Suprapubic skin (tissue), 4 donors: ENCODE results near the gene DENND2A. TPM values are rescaled to one million over a fixed set of nuclear protein-coding genes. Genes with fewer than 3 reads are reported as not detected.
"Not testable (repeated sequence)": the region's sequence is repeated elsewhere in the genome, so short reads cannot be mapped to it uniquely, and the experiment has no call there.

Experiments used
- DNase-seq, 2 donors: peaks; one replicate each; pipeline ENCODE4 v3.0.0-alpha.2; 2019; ENCODE audit warnings: low spot score in 2 of 2
- H3K27ac ChIP-seq: fragments of 200-600 bp; sonication (generic); one replicate; pipeline ENCODE4 v1.5.1; 2019
- H3K27me3 ChIP-seq: fragments of 200-600 bp; sonication (generic); one replicate; pipeline ENCODE4 v1.5.1; 2019
- H3K36me3 ChIP-seq: fragments of 200-600 bp; sonication (generic); one replicate; pipeline ENCODE4 v1.5.1; 2019
- H3K4me1 ChIP-seq: fragments of 200-600 bp; sonication (generic); one replicate; pipeline ENCODE4 v1.5.1; 2019
- H3K4me3 ChIP-seq: fragments of 200-600 bp; sonication (generic); one replicate; pipeline ENCODE4 v1.5.1; 2019; ENCODE audit warnings: mild to moderate bottlenecking
- H3K9me3 ChIP-seq: fragments of 200-600 bp; sonication (generic); one replicate; pipeline ENCODE4 v1.5.1; 2019
- CTCF ChIP-seq, 2 donors: fragments of 200-600 bp in 1 of 2; fragments of 450-650 bp in 1 of 2; sonication (generic) in 1 of 2; IDR thresholded peaks; one replicate each; pipeline ENCODE4 v1.5.1; 2016 to 2019; ENCODE audit warnings: antibody characterized with exemption in 2 of 2, mild to moderate bottlenecking in 1 of 2, moderate library complexity in 1 of 2
- EP300 ChIP-seq: sonication (generic); formaldehyde crosslinking; IDR thresholded peaks from one replicate; pipeline ENCODE4 v1.6.1; 2017; ENCODE audit warnings: antibody characterized with exemption
- POLR2A ChIP-seq, 2 donors: fragments of 450-650 bp; IDR thresholded peaks; one replicate each; pipeline ENCODE4 v1.6.1; 2017; ENCODE audit warnings: antibody characterized with exemption in 2 of 2, mild to moderate bottlenecking in 2 of 2, moderate library complexity in 2 of 2
- POLR2AphosphoS5 ChIP-seq, 3 donors: sonication (generic); formaldehyde crosslinking; IDR thresholded peaks; one replicate each; pipeline ENCODE4 v1.6.1; 2017; ENCODE audit warnings: antibody characterized with exemption in 3 of 3
- WGBS: methylation state at CpG from one replicate; pipeline ENCODE4 v1.1.5; 2018; 5-methylcytosine and 5-hydroxymethylcytosine counted together
- total RNA-seq, 4 donors: library from RNA; depleted of rRNA; stranded (reverse); fragments of >200 nt; gene quantifications; one replicate each; pipeline ENCODE4 v1.1.0, GENCODE V29; 2016

Gene DENND2A
- total RNA-seq, 4 donors from 2014 or later: 0.99 to 5.1 (median 2.2) TPM

- DNase-seq: no peak
- Histone ChIP-seq H3K4me1 (peaks cover 18% of the 10 kb centered on the region), H3K4me3 (no peak overlapping the region), H3K36me3 (peaks cover 2% of the 10 kb centered on the region), H3K27me3 (no peaks in the 10 kb centered on the region), H3K27ac (no peak overlapping the region), H3K9me3 (no peaks in the 10 kb centered on the region)
- 93% methylated on average over 18 of the region's 18 CpGs for WGBS
- TF ChIP-seq POLR2AphosphoS5 (IDR thresholded peaks at IDR 0.05) (no peak), CTCF (IDR thresholded peaks at IDR 0.05) (no peak), EP300 (no peak), POLR2A (IDR thresholded peaks at IDR 0.05) (no peak)
These were observed 101.2 kb downstream of the DENND2A start for GRCh38 chr7:140539461-140539860.

DNA sequence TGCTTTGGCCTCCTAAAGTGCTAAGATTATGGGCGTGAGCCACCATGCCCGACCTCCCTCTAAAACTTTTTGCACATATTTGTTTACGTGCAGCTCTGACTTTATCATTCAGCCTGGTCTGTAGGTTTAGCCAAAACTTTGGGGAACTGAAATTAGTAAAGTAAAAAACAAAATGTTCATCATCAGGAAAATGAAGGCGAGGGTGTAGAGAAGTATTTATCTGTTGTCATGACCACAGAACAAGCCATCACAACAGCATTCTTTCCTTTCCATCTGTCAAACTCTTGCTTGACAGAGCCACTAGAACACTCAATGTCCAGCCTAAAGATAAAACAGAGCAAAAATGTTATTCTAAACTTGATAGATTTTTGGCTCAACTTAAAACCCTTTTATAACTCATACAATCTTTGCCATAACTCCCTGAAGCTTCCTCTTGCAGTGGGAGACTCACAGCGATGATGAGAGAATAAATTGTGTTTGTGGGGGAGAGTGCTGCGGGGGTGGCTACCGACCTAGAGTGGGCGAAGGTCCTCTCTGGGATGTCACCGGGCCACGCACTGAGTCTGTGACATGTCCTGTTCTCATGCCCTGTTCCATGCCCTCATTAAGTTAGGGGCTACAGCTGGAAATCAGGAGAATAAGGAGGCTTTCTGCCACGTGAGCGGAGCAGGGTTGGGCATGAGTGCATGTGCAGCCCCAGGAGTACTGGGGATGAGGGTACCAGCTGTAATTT, 102.7 kb downstream of the DENND2A start:
- DNase-seq: no peak
- peaks cover 22% of the 10 kb centered on the region for H3K4me1 ChIP-seq
- H3K36me3 ChIP-seq: no peaks in the 10 kb centered on the region
- no peak overlapping the region for H3K27ac ChIP-seq
- WGBS: 84% methylated on average over 12 of the region's 12 CpGs
- no peaks in the 10 kb centered on the region for H3K27me3 ChIP-seq
- no peaks in the 10 kb centered on the region for H3K9me3 ChIP-seq
- no peak for TF ChIP-seq EP300
- no peak for TF ChIP-seq CTCF (IDR thresholded peaks at IDR 0.05)
- no peak for TF ChIP-seq POLR2A (IDR thresholded peaks at IDR 0.05)
- TF ChIP-seq POLR2AphosphoS5 (IDR thresholded peaks at IDR 0.05): no peak
- H3K4me3 ChIP-seq: no peak overlapping the region

- peaks cover 9% of the 10 kb centered on the region for H3K4me1 ChIP-seq
- WGBS: 52% methylated on average over 3 of the region's 3 CpGs
- TF ChIP-seq CTCF (IDR thresholded peaks at IDR 0.05) (no peak), POLR2AphosphoS5 (IDR thresholded peaks at IDR 0.05) (no peak), POLR2A (IDR thresholded peaks at IDR 0.05) (no peak), EP300 (no peak)
- DNase-seq: no peak
- H3K4me3 ChIP-seq: no peak overlapping the region
- H3K27me3 ChIP-seq: no peaks in the 10 kb centered on the region
- no peaks in the 10 kb centered on the region for H3K36me3 ChIP-seq
- H3K9me3 ChIP-seq: no peaks in the 10 kb centered on the region
- peak overlapping the region; percentile 23 for H3K27ac ChIP-seq
These were observed 105.9 kb downstream of the DENND2A start for GRCh38 chr7:140534743-140535142.

GRCh38 chr7:140533394-140533872, 107.2 kb downstream of the DENND2A start:
- WGBS: 79% methylated on average over 13 of the region's 13 CpGs
- Histone ChIP-seq H3K4me3 (no peak overlapping the region), H3K27ac (no peak overlapping the region), H3K4me1 (peaks cover 9% of the 10 kb centered on the region), H3K36me3 (no peaks in the 10 kb centered on the region), H3K27me3 (no peaks in the 10 kb centered on the region), H3K9me3 (no peaks in the 10 kb centered on the region)
- TF ChIP-seq CTCF (IDR thresholded peaks at IDR 0.05) (no peak), POLR2A (IDR thresholded peaks at IDR 0.05) (no peak), POLR2AphosphoS5 (IDR thresholded peaks at IDR 0.05) (no peak), EP300 (no peak)
- DNase-seq: no peak

GRCh38 chr7:140529428-140529827, 111.2 kb downstream of the DENND2A start:
- peaks cover 11% of the 10 kb centered on the region for H3K4me1 ChIP-seq
- 84% methylated on average over 4 of the region's 4 CpGs for WGBS
- DNase-seq, H3K27me3 ChIP-seq, H3K4me3 ChIP-seq, H3K36me3 ChIP-seq, H3K27ac ChIP-seq, H3K9me3 ChIP-seq: not testable (repeated sequence)
